HCT116 (cell line): ENCODE measurements around the gene TMEM212.

Experiments used
- EGR1 ChIP-seq: IDR thresholded peaks from 2 replicates; pipeline ENCODE4 v1.6.1; 2012; ENCODE audit warnings: low read depth
- POLR2A ChIP-seq: IDR thresholded peaks from 2 replicates; pipeline ENCODE4 v1.7.0; 2011; ENCODE audit warnings: borderline replicate concordance; ENCODE audit not compliant: insufficient read depth, insufficient read length; ENCODE audit errors: extremely low read depth
- POLR2AphosphoS5 ChIP-seq: IDR thresholded peaks from 2 replicates; pipeline ENCODE4 v1.6.1; 2011; ENCODE audit warnings: mild to moderate bottlenecking, low read depth, low read length, moderate library complexity
- SP1 ChIP-seq: IDR thresholded peaks from 2 replicates; pipeline ENCODE4 v1.6.1; 2012; ENCODE audit warnings: low read depth
- TCF7L2 ChIP-seq: IDR thresholded peaks from 2 replicates; pipeline ENCODE4 v1.7.0; 2011; ENCODE audit warnings: borderline replicate concordance, inconsistent platforms; ENCODE audit not compliant: insufficient read depth, insufficient read length; ENCODE audit errors: extremely low read depth
- TF ChIP-seq, protein P1 (sequence below), 3 experiments: fragments of 200-600 bp in 1 of 3; sonication (generic) in 1 of 3; IDR thresholded peaks in 2 of 3; conservative IDR thresholded peaks in 1 of 3; 2 replicates each; pipeline ENCODE4 v1.5.1; 2012 to 2017; ENCODE audit warnings: low read depth in 2 of 3, low read length in 2 of 3, antibody characterized with exemption in 1 of 3, borderline replicate concordance in 1 of 3, control low read depth in 1 of 3, mild to moderate bottlenecking in 1 of 3, mixed read lengths in 1 of 3, mixed run types in 1 of 3, moderate library complexity in 1 of 3; ENCODE audit not compliant: insufficient read depth in 1 of 3
- TF ChIP-seq, protein P2 (sequence below): IDR thresholded peaks from 2 replicates; pipeline ENCODE4 v1.6.1; 2012; ENCODE audit warnings: low read depth

DNA sequence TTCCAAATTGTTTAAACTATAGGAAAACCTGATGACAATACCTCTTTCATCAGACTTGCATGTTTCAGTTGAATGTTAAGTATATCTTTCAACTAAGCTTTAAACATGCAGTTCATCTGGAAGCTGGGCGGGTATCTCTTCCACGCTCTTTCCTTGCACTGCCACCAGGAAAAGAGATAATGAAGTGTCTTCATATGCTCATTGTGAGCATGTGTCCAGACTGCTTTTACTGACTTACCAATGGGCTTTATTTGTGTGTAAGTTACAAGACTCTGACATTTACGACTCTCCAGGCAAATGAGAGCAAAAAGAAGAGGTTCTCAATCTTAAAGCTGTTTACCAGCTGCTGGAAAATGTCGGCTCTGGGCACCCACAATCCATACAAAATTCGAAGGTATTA lies 52.8 kb downstream of the TMEM212 start:
- no peak for TF ChIP-seq SP1
- TF ChIP-seq, protein P1, sequence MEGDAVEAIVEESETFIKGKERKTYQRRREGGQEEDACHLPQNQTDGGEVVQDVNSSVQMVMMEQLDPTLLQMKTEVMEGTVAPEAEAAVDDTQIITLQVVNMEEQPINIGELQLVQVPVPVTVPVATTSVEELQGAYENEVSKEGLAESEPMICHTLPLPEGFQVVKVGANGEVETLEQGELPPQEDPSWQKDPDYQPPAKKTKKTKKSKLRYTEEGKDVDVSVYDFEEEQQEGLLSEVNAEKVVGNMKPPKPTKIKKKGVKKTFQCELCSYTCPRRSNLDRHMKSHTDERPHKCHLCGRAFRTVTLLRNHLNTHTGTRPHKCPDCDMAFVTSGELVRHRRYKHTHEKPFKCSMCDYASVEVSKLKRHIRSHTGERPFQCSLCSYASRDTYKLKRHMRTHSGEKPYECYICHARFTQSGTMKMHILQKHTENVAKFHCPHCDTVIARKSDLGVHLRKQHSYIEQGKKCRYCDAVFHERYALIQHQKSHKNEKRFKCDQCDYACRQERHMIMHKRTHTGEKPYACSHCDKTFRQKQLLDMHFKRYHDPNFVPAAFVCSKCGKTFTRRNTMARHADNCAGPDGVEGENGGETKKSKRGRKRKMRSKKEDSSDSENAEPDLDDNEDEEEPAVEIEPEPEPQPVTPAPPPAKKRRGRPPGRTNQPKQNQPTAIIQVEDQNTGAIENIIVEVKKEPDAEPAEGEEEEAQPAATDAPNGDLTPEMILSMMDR (IDR thresholded peaks at IDR 0.05 in 2 of 3, conservative IDR thresholded peaks at IDR 0.05 in 1 of 3; ENCODE audit: borderline replicate concordance in 1 of 3, insufficient read depth in 1 of 3, low read depth in 2 of 3, low read length in 2 of 3), result no peak
- TF ChIP-seq TCF7L2, result no peak
- TF ChIP-seq POLR2AphosphoS5, result no peak
- TF ChIP-seq POLR2A, result no peak
- no peak for TF ChIP-seq EGR1
- TF ChIP-seq, protein P2, sequence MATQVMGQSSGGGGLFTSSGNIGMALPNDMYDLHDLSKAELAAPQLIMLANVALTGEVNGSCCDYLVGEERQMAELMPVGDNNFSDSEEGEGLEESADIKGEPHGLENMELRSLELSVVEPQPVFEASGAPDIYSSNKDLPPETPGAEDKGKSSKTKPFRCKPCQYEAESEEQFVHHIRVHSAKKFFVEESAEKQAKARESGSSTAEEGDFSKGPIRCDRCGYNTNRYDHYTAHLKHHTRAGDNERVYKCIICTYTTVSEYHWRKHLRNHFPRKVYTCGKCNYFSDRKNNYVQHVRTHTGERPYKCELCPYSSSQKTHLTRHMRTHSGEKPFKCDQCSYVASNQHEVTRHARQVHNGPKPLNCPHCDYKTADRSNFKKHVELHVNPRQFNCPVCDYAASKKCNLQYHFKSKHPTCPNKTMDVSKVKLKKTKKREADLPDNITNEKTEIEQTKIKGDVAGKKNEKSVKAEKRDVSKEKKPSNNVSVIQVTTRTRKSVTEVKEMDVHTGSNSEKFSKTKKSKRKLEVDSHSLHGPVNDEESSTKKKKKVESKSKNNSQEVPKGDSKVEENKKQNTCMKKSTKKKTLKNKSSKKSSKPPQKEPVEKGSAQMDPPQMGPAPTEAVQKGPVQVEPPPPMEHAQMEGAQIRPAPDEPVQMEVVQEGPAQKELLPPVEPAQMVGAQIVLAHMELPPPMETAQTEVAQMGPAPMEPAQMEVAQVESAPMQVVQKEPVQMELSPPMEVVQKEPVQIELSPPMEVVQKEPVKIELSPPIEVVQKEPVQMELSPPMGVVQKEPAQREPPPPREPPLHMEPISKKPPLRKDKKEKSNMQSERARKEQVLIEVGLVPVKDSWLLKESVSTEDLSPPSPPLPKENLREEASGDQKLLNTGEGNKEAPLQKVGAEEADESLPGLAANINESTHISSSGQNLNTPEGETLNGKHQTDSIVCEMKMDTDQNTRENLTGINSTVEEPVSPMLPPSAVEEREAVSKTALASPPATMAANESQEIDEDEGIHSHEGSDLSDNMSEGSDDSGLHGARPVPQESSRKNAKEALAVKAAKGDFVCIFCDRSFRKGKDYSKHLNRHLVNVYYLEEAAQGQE, result no peak
